Measurements from ENCODE around the gene LGR4.
"Not testable (repeated sequence)": the region's sequence is repeated elsewhere in the genome, so short reads cannot be mapped to it uniquely, and the experiment has no call there.

Gene LGR4

GRCh38 chr11:27356624-27357222 lies 115.9 kb downstream of the LGR4 start:
- DNase-seq (ENCODE audit: extremely low spot score, insufficient read length, low read depth) (no peak), FAIRE-seq (no peak)

DNA sequence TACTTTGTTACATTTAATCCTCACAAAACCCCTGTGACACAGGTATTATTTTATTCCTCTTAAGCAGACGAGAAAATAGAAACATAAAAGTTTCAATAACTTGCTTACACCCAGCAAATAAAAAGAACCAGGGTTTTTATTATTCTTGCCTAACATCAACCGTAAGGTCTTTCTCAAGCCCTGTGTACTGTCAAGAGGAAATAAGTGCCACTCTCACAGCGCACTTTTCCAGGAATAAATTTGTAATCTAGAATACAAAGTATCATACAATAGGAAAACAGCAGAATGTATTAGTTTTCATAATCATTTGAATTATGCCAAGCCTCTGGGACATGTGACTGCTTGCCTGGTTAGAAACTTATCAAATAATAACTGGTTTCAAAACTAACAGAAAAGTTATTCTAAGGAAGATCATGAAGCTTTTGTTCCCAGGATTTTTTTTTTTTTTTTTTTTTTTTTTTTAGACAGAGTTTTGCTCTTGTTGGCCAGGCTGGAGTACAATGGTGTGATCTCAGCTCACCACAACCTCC lies 117.0 kb downstream of the LGR4 start:
- DNase-seq (ENCODE audit: extremely low spot score, insufficient read length, low read depth) (no peak), FAIRE-seq (no peak)

DNA sequence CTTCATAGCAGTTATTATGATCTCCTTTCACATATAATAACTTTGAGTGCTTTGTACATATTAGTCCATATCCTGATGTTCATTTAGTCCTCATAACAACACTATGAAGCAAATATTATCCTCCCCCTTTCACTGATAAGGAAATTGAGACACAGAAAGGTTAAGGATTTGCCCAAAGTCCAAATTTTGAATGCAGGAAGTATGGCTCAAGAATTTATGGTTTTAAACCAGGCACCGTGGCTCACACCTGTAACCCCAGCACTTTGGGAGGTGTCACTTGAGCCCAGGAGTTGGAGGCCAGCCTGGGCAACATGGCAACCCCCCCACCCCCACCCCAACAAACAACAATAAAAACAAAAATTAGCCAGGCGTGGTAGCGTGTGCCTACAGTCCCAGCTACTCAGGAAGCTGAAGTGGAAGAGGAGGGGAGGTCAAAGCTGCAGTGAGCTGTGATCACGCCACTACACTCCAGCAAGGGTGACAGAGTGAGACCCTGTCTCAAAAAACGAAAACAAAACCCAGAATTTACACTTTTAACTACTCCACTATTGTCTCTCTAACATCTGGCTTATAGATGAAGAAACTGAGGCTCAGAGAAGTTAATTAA lies 118.1 kb downstream of the LGR4 start:
- FAIRE-seq (no peak), DNase-seq (ENCODE audit: extremely low spot score, insufficient read length, low read depth) (no peak)

- FAIRE-seq = no peak
- DNase-seq (ENCODE audit: extremely low spot score, insufficient read length, low read depth) = no peak
Measured at GRCh38 chr11:27353593-27354358, 118.8 kb downstream of the LGR4 start.

- FAIRE-seq = no peak
- DNase-seq (ENCODE audit: extremely low spot score, insufficient read length, low read depth) = no peak
Measured at GRCh38 chr11:27352781-27353180, 119.8 kb downstream of the LGR4 start.

- DNase-seq (ENCODE audit: extremely low spot score, insufficient read length, low read depth) (no peak), FAIRE-seq (no peak)
Measured at GRCh38 chr11:27350511-27350910, 122.1 kb downstream of the LGR4 start.

- FAIRE-seq (no peak), DNase-seq (ENCODE audit: extremely low spot score, insufficient read length, low read depth) (no peak)
Measured at GRCh38 chr11:27349919-27350318, 122.7 kb downstream of the LGR4 start.

DNA sequence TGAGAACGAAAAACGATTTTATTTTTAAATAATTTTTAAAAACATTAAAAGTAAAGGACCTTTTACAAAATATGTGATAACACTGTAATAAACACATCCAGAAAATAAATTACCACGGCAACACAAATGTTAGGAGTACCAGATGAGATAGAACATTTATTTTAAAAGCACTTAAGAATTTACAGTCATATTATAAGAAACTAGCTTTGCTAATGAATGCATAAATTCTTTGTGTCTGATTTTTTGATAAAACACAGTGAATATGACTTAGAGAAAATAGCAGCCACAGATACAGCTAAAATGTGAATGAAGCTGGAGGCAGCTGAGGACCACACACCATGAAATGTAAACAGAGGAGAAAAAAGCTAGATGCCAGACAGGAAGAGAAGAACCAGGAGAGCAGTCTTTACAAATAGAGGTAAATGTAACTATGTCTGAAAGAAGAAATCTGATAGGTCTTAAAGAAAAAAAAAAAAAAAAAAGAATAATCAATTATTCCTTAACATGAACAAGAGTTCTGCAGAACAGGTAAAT lies 124.2 kb downstream of the LGR4 start:
- FAIRE-seq (no peak), DNase-seq (ENCODE audit: extremely low spot score, insufficient read length, low read depth) (no peak)

- FAIRE-seq = no peak
- no peak for DNase-seq (ENCODE audit: extremely low spot score, insufficient read length, low read depth)
Measured at GRCh38 chr11:27347359-27348339, 124.9 kb downstream of the LGR4 start.

DNA sequence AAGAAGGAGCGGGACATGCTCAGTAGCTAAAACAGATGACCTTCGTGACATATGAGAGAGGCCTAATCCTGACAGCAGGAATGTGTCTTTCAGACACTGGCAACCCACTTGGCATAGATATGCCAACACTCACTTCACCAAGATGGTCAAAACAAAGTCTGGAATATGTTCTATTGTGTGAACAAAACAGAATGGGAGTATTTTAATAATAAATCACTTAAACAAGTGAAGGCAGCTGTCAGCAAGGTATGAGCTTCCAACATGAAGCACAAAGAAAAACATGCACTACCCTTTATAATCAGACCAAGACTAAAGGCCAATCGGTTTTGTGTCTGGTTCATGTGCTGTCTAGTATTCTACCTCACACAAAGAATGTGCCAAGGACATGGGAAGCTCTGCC lies 132.6 kb downstream of the LGR4 start:
- FAIRE-seq (no peak), DNase-seq (ENCODE audit: extremely low spot score, insufficient read length, low read depth) (no peak)

DNA sequence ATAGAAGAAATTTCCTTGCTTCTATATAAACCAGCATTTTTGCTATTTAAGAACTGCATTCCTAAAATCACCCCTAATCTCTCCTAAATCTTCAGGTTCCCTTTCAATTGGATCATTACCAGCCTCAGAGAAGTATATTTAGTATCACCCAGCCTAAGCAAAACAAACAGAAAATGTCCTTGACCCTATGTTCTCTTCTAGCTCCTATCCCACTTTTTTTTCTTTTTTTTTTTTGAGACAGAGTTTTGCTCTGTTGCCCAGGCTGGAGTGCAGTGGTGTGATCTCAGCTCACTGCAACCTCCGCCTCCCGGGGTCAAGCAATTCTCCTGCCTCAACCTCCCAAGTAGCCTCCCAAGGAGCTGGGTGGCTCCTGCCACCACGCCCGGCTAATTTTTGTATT lies 137.8 kb downstream of the LGR4 start:
- FAIRE-seq; DNase-seq (ENCODE audit: extremely low spot score, insufficient read length, low read depth): not testable (repeated sequence)

DNA sequence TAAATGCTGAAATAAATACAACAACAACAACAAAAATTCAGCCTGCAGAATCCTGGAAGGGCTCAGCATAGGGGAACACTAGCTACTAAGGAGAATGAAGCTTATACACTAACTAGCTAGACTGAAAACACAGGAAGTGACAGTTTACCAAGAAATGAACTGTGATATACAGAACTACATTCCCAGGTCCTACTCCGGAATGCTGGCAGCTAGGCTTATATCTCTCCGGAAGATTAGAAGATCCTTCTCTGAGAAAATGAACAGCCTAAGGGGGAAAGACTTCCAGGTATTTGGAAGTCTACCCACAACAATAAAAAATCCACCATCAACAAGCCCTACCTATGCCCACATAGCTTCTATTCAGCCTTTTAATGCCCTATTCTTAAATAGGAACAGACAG lies 140.6 kb downstream of the LGR4 start:
- no peak for DNase-seq (ENCODE audit: extremely low spot score, insufficient read length, low read depth)
- no peak for FAIRE-seq

DNA sequence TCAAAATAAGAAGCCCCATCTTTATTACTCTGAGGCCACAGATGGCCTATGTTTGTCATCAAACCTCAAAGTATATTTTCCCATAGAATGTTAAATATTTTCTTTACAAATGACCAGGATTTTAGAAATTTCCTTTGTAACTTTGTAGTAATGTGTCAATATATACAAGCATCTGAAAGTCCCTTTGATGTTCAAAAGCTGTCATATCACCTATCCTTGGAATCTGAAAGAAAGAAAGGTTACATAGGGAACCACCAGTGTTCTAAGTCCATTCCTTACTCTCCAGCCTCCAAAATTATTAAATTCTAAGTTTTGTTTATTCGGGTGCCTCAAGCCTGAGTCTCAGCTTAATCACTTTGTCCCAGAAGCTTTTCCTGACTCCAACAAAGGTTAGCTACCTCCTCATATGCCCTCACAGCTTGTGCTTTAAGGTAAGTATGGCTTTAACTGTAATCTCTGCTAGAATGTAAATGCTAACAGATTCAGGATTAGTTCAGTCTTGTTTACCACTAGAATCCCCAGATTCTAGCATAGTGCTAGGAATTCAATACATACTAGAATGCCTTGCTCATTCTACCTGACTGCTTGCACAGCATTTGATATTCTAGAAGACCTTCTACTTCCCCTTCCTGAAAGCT lies 141.8 kb downstream of the LGR4 start:
- DNase-seq (ENCODE audit: extremely low spot score, insufficient read length, low read depth) (no peak), FAIRE-seq (no peak)

GRCh38 chr11:27329867-27330632 lies 142.5 kb downstream of the LGR4 start:
- DNase-seq (ENCODE audit: extremely low spot score, insufficient read length, low read depth) (no peak), FAIRE-seq (no peak)

DNA sequence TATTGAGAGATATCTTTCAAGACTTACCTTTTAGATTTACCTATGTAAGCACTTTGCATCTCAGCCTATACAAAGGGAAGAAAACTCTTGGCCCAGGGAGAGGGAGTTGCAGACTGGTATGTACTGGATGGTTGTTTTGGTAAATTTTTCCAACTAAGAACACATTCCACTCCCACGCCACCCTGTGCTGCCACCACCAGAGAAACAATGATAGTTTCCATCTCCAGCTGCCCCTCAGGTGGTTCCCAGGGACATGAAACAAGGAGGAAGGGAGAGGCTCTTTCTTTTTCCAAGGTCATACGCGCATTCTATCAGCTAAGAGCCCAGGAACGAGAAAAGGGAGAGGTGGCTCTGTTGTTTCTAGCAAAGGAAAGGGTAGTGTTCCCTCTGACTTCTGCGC lies 144.0 kb downstream of the LGR4 start:
- FAIRE-seq = no peak
- no peak for DNase-seq (ENCODE audit: extremely low spot score, insufficient read length, low read depth)

DNA sequence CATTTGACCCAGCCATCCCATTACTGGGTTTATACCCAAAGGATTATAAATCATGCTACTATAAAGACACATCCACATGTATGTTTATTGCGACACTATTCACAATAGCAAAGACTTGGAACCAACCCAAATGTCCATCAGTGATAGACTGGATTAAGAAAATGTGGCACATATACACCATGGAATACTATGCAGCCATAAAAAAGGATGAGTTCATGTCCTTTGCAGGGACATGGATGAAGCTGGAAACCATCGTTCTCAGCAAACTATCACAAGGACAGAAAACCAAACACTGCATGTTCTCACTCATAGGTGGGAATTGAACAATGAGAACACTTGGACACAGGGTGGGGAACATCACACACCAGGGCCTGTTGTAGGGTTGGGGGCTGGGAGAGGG lies 145.5 kb downstream of the LGR4 start:
- DNase-seq (ENCODE audit: extremely low spot score, insufficient read length, low read depth); FAIRE-seq: not testable (repeated sequence)

DNA sequence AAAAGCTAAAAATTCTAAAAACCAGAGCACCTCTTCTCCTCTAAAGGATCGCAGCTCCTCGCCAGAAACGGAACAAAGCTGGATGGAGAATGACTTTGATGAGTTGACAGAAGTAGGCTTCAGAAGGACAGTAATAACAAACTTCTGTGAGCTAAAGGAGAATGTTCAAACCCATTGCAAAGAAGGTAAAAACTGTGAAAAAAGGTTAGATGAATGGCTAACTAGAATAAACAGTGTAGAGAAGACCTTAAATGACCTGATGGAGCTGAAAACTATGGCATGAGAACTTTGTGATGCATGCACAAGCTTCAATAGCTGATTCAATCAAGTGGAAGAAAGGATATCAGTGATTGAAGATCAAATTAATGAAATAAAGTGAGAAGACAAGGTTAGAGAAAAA lies 150.4 kb downstream of the LGR4 start:
- not testable (repeated sequence) for FAIRE-seq

GRCh38 chr11:27321340-27321739 lies 151.2 kb downstream of the LGR4 start:
- FAIRE-seq; DNase-seq (ENCODE audit: extremely low spot score, insufficient read length, low read depth): not testable (repeated sequence)

More for the DNA sequence above, 150.4 kb downstream of the LGR4 start:
- not testable (repeated sequence) for DNase-seq (ENCODE audit: extremely low spot score, insufficient read length, low read depth)

Data from GM18507 (cell line).